ENCODE data around the gene KCNJ15. TPM values are rescaled to one million over a fixed set of nuclear protein-coding genes. Genes with fewer than 3 reads are reported as not detected.
A peak's percentile ranks its signal among the peaks of the same experiment; 100 is the strongest.

Gene KCNJ15
- polyA plus RNA-seq, 3 donors: 4.5 to 26.5 (median 8.0) TPM

DNA sequence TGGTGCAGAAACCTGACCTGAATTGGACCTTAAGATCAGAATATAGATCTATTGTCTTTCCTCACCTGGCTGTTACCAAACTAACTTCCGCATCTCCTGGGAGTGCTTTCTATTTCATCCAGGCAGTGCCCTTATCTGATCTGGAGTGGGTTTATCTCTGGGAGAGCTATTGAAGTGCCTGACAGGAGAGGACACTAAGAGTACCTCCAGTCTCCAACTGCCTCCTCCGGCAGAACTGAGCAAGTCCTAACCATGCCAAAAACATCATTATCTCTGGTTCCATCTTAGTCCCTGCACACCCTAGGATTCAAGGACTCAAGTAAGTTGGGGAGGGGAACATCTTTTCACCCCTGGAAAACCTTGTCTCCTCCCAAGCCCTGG is 12.4 kb upstream of the KCNJ15 start:
- TF ChIP-seq, protein P1, sequence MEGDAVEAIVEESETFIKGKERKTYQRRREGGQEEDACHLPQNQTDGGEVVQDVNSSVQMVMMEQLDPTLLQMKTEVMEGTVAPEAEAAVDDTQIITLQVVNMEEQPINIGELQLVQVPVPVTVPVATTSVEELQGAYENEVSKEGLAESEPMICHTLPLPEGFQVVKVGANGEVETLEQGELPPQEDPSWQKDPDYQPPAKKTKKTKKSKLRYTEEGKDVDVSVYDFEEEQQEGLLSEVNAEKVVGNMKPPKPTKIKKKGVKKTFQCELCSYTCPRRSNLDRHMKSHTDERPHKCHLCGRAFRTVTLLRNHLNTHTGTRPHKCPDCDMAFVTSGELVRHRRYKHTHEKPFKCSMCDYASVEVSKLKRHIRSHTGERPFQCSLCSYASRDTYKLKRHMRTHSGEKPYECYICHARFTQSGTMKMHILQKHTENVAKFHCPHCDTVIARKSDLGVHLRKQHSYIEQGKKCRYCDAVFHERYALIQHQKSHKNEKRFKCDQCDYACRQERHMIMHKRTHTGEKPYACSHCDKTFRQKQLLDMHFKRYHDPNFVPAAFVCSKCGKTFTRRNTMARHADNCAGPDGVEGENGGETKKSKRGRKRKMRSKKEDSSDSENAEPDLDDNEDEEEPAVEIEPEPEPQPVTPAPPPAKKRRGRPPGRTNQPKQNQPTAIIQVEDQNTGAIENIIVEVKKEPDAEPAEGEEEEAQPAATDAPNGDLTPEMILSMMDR (IDR thresholded peaks at IDR 0.05): no peak
- intact Hi-C loops (cut with micrococcal nuclease): no loop called here
- H3K4me3 ChIP-seq (replicated peaks in 1 of 3; ENCODE audit: low read depth in 2 of 3, low read length in 3 of 3): no peak overlapping the region
- no peak overlapping the region for H3K4me3 Mint-ChIP-seq
- no peak overlapping the region for H3K9ac ChIP-seq (ENCODE audit: insufficient read depth, low read length, poor library complexity, severe bottlenecking)
- H3K27me3 Mint-ChIP-seq (ENCODE audit: low read depth in 3 of 3): peaks cover 0 to 1% (median 1%) of the 10 kb centered on the region in 3 donors
- H3K27me3 ChIP-seq (ENCODE audit: control insufficient read depth in 2 of 2, insufficient read depth in 2 of 2, low read length in 2 of 2): no peaks in the 10 kb centered on the region
- no peaks in the 10 kb centered on the region for H3K36me3 ChIP-seq (replicated peaks in 1 of 2; ENCODE audit: control insufficient read depth in 1 of 2, insufficient read depth in 2 of 2, low read length in 2 of 2)
- peaks cover 0 to 11% (median 4%) of the 10 kb centered on the region in 7 donors for H3K9me3 Mint-ChIP-seq
- peaks cover 41% of the 10 kb centered on the region for H3K4me1 Mint-ChIP-seq
- no peak overlapping the region for H2AFZ ChIP-seq (ENCODE audit: insufficient read depth, low read depth, low read length, poor library complexity, severe bottlenecking)
- H3K27ac ChIP-seq (ENCODE audit: low read depth in 1 of 2, low read length in 2 of 2): peak overlapping the region in 1 of 2 donors; percentile 74
- H3K4me1 ChIP-seq (ENCODE audit: control insufficient read depth in 1 of 2, insufficient read depth in 2 of 2, low read length in 2 of 2): peaks cover 29 to 37% of the 10 kb centered on the region in 2 donors
- WGBS (ENCODE audit: insufficient coverage): no CpG with 5 or more reads among the region's 2 CpGs
- H3K27ac Mint-ChIP-seq: peak overlapping the region in 6 of 7 donors; percentile 77 to 94 (median 80)
- H3K4me2 ChIP-seq (replicated peaks; ENCODE audit: extremely low read depth, low read length, poor library complexity, severe bottlenecking): no peak overlapping the region
- H3K9me3 ChIP-seq (replicated peaks in 1 of 2; ENCODE audit: control insufficient read depth in 1 of 2, insufficient read depth in 1 of 2, low read length in 2 of 2): no peaks in the 10 kb centered on the region
- no peaks in the 10 kb centered on the region for H4K20me1 ChIP-seq (ENCODE audit: insufficient read depth, low read length)
- no peaks in the 10 kb centered on the region for H3K79me2 ChIP-seq (ENCODE audit: insufficient read depth, low read length)
- peaks cover 9 to 11% of the 10 kb centered on the region in 2 donors for H3K36me3 Mint-ChIP-seq
- no peak for DNase-seq

DNA sequence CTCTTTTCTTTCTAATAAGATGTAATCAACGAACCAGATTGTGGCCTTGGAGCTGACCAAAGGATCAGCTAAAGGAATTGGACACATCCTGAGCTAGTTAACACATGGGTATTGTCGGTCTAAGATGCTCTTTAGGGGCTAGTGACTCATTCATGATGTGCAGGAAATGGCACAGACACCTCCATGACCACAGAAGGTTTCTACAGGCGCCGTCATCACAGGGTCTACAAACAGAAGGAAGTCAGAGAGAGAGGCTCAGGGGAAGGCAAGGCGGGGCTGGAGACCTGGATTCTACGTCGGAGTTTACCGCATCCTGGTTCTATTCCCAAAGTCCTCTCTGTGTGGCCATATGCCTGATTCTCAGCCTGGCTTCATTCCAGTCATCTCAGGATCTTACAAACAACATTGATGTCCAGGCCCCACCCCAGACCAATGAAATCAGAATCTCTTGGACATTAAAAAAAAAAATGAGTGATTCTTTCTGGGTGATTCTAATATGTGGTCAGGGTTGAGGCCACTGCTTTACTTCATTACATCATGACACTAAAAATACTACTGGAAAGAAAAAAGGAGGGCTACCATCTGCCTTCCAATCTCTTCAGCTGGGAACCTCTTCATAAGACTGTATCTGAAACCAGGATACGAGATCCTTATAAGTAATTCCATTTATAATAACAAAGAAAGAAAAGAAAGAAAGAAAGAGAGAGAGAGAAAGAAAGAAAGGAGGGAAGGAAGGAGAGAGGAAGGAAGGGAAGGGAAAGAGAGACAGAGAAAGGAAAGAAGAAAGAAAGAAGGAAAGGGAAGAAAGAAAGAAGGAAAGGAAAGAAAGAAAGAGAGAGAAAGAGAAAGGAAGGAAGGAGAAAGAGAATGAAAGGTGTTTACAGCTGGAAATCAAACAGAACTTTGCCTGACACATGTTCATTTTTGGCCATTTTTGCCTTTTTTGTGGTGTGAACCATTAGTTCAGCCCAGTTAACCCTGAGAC is 11.6 kb upstream of the KCNJ15 start:
- Mint-ChIP-seq H3K4me3 (no peak overlapping the region), H3K4me1 (peaks cover 41% of the 10 kb centered on the region), H3K27me3 (ENCODE audit: low read depth in 3 of 3) (peaks cover 0 to 3% (median 1%) of the 10 kb centered on the region in 3 donors), H3K27ac (peak overlapping the region; percentile 64 to 94 (median 79)), H3K9me3 (peaks cover 0 to 11% (median 4%) of the 10 kb centered on the region in 7 donors), H3K36me3 (peaks cover 9 to 11% of the 10 kb centered on the region in 2 donors)
- H2AFZ ChIP-seq (ENCODE audit: insufficient read depth, low read depth, low read length, poor library complexity, severe bottlenecking): no peak overlapping the region
- DNase-seq: peak; percentile 85 to 93 (median 90)
- H3K4me1 ChIP-seq (ENCODE audit: control insufficient read depth in 1 of 2, insufficient read depth in 2 of 2, low read length in 2 of 2): peaks cover 29 to 37% of the 10 kb centered on the region in 2 donors
- intact Hi-C loops (cut with micrococcal nuclease): no loop called here
- no peaks in the 10 kb centered on the region for H3K27me3 ChIP-seq (ENCODE audit: control insufficient read depth in 2 of 2, insufficient read depth in 2 of 2, low read length in 2 of 2)
- TF ChIP-seq, protein P1 (IDR thresholded peaks at IDR 0.05): no peak
- H3K4me2 ChIP-seq (replicated peaks; ENCODE audit: extremely low read depth, low read length, poor library complexity, severe bottlenecking): no peak overlapping the region
- no peaks in the 10 kb centered on the region for H3K36me3 ChIP-seq (replicated peaks in 1 of 2; ENCODE audit: control insufficient read depth in 1 of 2, insufficient read depth in 2 of 2, low read length in 2 of 2)
- H3K9ac ChIP-seq (ENCODE audit: insufficient read depth, low read length, poor library complexity, severe bottlenecking): no peak overlapping the region
- no peaks in the 10 kb centered on the region for H4K20me1 ChIP-seq (ENCODE audit: insufficient read depth, low read length)
- H3K27ac ChIP-seq (ENCODE audit: low read depth in 1 of 2, low read length in 2 of 2): peak overlapping the region in 1 of 2 donors; percentile 74
- no peaks in the 10 kb centered on the region for H3K9me3 ChIP-seq (replicated peaks in 1 of 2; ENCODE audit: control insufficient read depth in 1 of 2, insufficient read depth in 1 of 2, low read length in 2 of 2)
- WGBS (ENCODE audit: insufficient coverage): 0% methylated on average over 5 of the region's 9 CpGs
- no peak overlapping the region for H3K4me3 ChIP-seq (replicated peaks in 1 of 3; ENCODE audit: low read depth in 2 of 3, low read length in 3 of 3)
- H3K79me2 ChIP-seq (ENCODE audit: insufficient read depth, low read length): no peaks in the 10 kb centered on the region
